Body of pancreas (tissue), 4 donors: Measurements from ENCODE around the gene EPM2AIP1.

Experiments used
- CTCF ChIP-seq, 7 experiments: fragments of 450-650 bp in 4 of 7; fragments of 200-600 bp in 3 of 7; sonication (generic) in 3 of 7; IDR thresholded peaks; one replicate each; pipeline ENCODE4 v1.5.1; 2016 to 2019; ENCODE audit warnings: antibody characterized with exemption in 7 of 7
- POLR2A ChIP-seq, 3 donors: fragments of 450-650 bp; IDR thresholded peaks; one replicate each; pipeline ENCODE4 v1.6.1; 2016; ENCODE audit warnings: antibody characterized with exemption in 3 of 3, mild to moderate bottlenecking in 2 of 3

GRCh38 chr3:37014620-37015019 is 21.7 kb upstream of the EPM2AIP1 start:
- TF ChIP-seq POLR2A (IDR thresholded peaks at IDR 0.05) (no peak), CTCF (IDR thresholded peaks at IDR 0.05) (no peak)
